Stimulated activated naive CD8-positive, alpha-beta T cell treated with anti-CD3 and anti-CD28 coated beads, Interleukin-15, amount 100 ng/mL, for 72 hours (primary cell): ENCODE measurements around the gene UTY.

ENCODE experiments used
- ATAC-seq: fragments of 150-1000 bp; cut with Tn5 transposase; 2 replicates; pipeline ENCODE4 v1.10.0; 2021; ENCODE audit warnings: mild to moderate bottlenecking, moderate library complexity
- DNase-seq, 2 donors: peaks; one replicate each; pipeline ENCODE4 v3.0.0; 2021 to 2022
- H3K27ac Mint-ChIP-seq, 2 donors: one replicate each; pipeline ENCODE4 v1.8.0; 2022; ENCODE audit warnings: mild to moderate bottlenecking in 2 of 2, mixed read lengths in 2 of 2, moderate library complexity in 2 of 2
- H3K27me3 Mint-ChIP-seq: one replicate; pipeline ENCODE4 v1.8.0; 2022; ENCODE audit warnings: mixed read lengths
- H3K4me1 Mint-ChIP-seq: one replicate; pipeline ENCODE4 v1.8.0; 2022; ENCODE audit warnings: mild to moderate bottlenecking, mixed read lengths
- H3K4me3 Mint-ChIP-seq, 2 donors: one replicate each; pipeline ENCODE4 v1.8.0; 2022; ENCODE audit warnings: mild to moderate bottlenecking in 2 of 2, mixed read lengths in 2 of 2, moderate library complexity in 1 of 2
- H3K9me3 Mint-ChIP-seq, 2 donors: one replicate each; pipeline ENCODE4 v1.8.0; 2022; ENCODE audit warnings: mixed read lengths in 2 of 2

Gene UTY

GRCh38 chrY:13361656-13362636, 117.9 kb downstream of the UTY start:
- Mint-ChIP-seq H3K27me3 (no peaks in the 10 kb centered on the region), H3K27ac (peak overlapping the region in 1 of 2 donors; percentile 95), H3K4me3 (peak overlapping the region in 1 of 2 donors; percentile 30), H3K4me1 (peaks cover 14% of the 10 kb centered on the region), H3K9me3 (no peaks in the 10 kb centered on the region)
- ATAC-seq (peak; percentile 91), DNase-seq (no peak)

GRCh38 chrY:13351443-13351842, 128.4 kb downstream of the UTY start:
- ATAC-seq: no peak
- DNase-seq: no peak

GRCh38 chrY:13347106-13347505, 132.7 kb downstream of the UTY start:
- no peak for ATAC-seq
- peaks cover 21% of the 10 kb centered on the region for H3K4me1 Mint-ChIP-seq
- H3K27me3 Mint-ChIP-seq: no peaks in the 10 kb centered on the region

More at GRCh38 chrY:13351443-13351842, 128.4 kb downstream of the UTY start:
- Mint-ChIP-seq H3K27ac (no peak overlapping the region), H3K9me3 (no peaks in the 10 kb centered on the region), H3K27me3 (no peaks in the 10 kb centered on the region), H3K4me3 (no peak overlapping the region), H3K4me1 (peaks cover 14% of the 10 kb centered on the region)

GRCh38 chrY:13345549-13345948, 134.3 kb downstream of the UTY start:
- no peaks in the 10 kb centered on the region for H3K27me3 Mint-ChIP-seq
- no peaks in the 10 kb centered on the region for H3K9me3 Mint-ChIP-seq
- DNase-seq (peak in 1 of 2 donors; percentile 18), ATAC-seq (peak; percentile 77)
- no peak overlapping the region for H3K27ac Mint-ChIP-seq
- no peak overlapping the region for H3K4me3 Mint-ChIP-seq
- peaks cover 20% of the 10 kb centered on the region for H3K4me1 Mint-ChIP-seq

More at GRCh38 chrY:13347106-13347505, 132.7 kb downstream of the UTY start:
- no peak overlapping the region for H3K4me3 Mint-ChIP-seq
- no peaks in the 10 kb centered on the region for H3K9me3 Mint-ChIP-seq
- no peak for DNase-seq
- no peak overlapping the region for H3K27ac Mint-ChIP-seq

GRCh38 chrY:13343307-13343946, 136.4 kb downstream of the UTY start:
- H3K27ac Mint-ChIP-seq: peak overlapping the region in 1 of 2 donors; percentile 10
- H3K9me3 Mint-ChIP-seq: no peaks in the 10 kb centered on the region
- no peak overlapping the region for H3K4me3 Mint-ChIP-seq
- DNase-seq: peak in 1 of 2 donors; percentile 50
- peaks cover 19% of the 10 kb centered on the region for H3K4me1 Mint-ChIP-seq
- no peaks in the 10 kb centered on the region for H3K27me3 Mint-ChIP-seq
- peak; percentile 87 for ATAC-seq

GRCh38 chrY:13339939-13340338, 139.9 kb downstream of the UTY start:
- Mint-ChIP-seq H3K9me3 (peaks cover 0 to 4% of the 10 kb centered on the region in 2 donors), H3K27ac (no peak overlapping the region), H3K4me3 (no peak overlapping the region), H3K27me3 (no peaks in the 10 kb centered on the region), H3K4me1 (peaks cover 19% of the 10 kb centered on the region)
- ATAC-seq (no peak), DNase-seq (no peak)

GRCh38 chrY:13339381-13339780, 140.5 kb downstream of the UTY start:
- H3K4me3 Mint-ChIP-seq: no peak overlapping the region
- peaks cover 0 to 4% of the 10 kb centered on the region in 2 donors for H3K9me3 Mint-ChIP-seq
- H3K4me1 Mint-ChIP-seq: peaks cover 19% of the 10 kb centered on the region
- no peaks in the 10 kb centered on the region for H3K27me3 Mint-ChIP-seq
- DNase-seq (no peak), ATAC-seq (no peak)
- H3K27ac Mint-ChIP-seq: peak overlapping the region; percentile 74 to 89

- peaks cover 0 to 4% of the 10 kb centered on the region in 2 donors for H3K9me3 Mint-ChIP-seq
Observed at GRCh38 chrY:13338711-13339110, 141.1 kb downstream of the UTY start.

GRCh38 chrY:13337934-13338333, 141.9 kb downstream of the UTY start:
- no peak overlapping the region for H3K27ac Mint-ChIP-seq
- ATAC-seq: no peak
- H3K4me3 Mint-ChIP-seq: no peak overlapping the region
- peaks cover 24% of the 10 kb centered on the region for H3K4me1 Mint-ChIP-seq
- H3K9me3 Mint-ChIP-seq: peaks cover 0 to 4% of the 10 kb centered on the region in 2 donors
- no peaks in the 10 kb centered on the region for H3K27me3 Mint-ChIP-seq
- no peak for DNase-seq

More at GRCh38 chrY:13338711-13339110, 141.1 kb downstream of the UTY start:
- H3K27ac Mint-ChIP-seq: peak overlapping the region in 1 of 2 donors; percentile 74
- no peak overlapping the region for H3K4me3 Mint-ChIP-seq
- no peak for ATAC-seq
- DNase-seq: no peak
- H3K4me1 Mint-ChIP-seq: peaks cover 22% of the 10 kb centered on the region
- no peaks in the 10 kb centered on the region for H3K27me3 Mint-ChIP-seq

GRCh38 chrY:13333791-13334190, 146.0 kb downstream of the UTY start:
- peaks cover 0 to 4% of the 10 kb centered on the region in 2 donors for H3K9me3 Mint-ChIP-seq

GRCh38 chrY:13330651-13331050, 149.2 kb downstream of the UTY start:
- H3K4me3 Mint-ChIP-seq: no peak overlapping the region
- H3K9me3 Mint-ChIP-seq: peaks cover 0 to 4% of the 10 kb centered on the region in 2 donors
- peak overlapping the region in 1 of 2 donors; percentile 6 for H3K27ac Mint-ChIP-seq
- H3K27me3 Mint-ChIP-seq: no peaks in the 10 kb centered on the region
- peaks cover 19% of the 10 kb centered on the region for H3K4me1 Mint-ChIP-seq
- ATAC-seq (no peak), DNase-seq (no peak)

More at GRCh38 chrY:13333791-13334190, 146.0 kb downstream of the UTY start:
- Mint-ChIP-seq H3K27ac (no peak overlapping the region), H3K27me3 (no peaks in the 10 kb centered on the region), H3K4me3 (no peak overlapping the region), H3K4me1 (peaks cover 21% of the 10 kb centered on the region)
- no peak for DNase-seq
- ATAC-seq: no peak

GRCh38 chrY:13312966-13313365, 166.9 kb downstream of the UTY start:
- ATAC-seq (no peak), DNase-seq (no peak)
- H3K4me3 Mint-ChIP-seq: no peak overlapping the region
- no peak overlapping the region for H3K27ac Mint-ChIP-seq
- no peaks in the 10 kb centered on the region for H3K4me1 Mint-ChIP-seq
- no peaks in the 10 kb centered on the region for H3K27me3 Mint-ChIP-seq
- peaks cover 0 to 8% of the 10 kb centered on the region in 2 donors for H3K9me3 Mint-ChIP-seq

GRCh38 chrY:13307959-13308358, 171.9 kb downstream of the UTY start:
- ATAC-seq: no peak
- no peaks in the 10 kb centered on the region for H3K27me3 Mint-ChIP-seq
- H3K4me3 Mint-ChIP-seq: no peak overlapping the region
- peaks cover 0 to 4% of the 10 kb centered on the region in 2 donors for H3K9me3 Mint-ChIP-seq
- no peak for DNase-seq
- H3K27ac Mint-ChIP-seq: peak overlapping the region in 1 of 2 donors; percentile 53
- peaks cover 6% of the 10 kb centered on the region for H3K4me1 Mint-ChIP-seq

- no peak for ATAC-seq
- H3K27me3 Mint-ChIP-seq: no peaks in the 10 kb centered on the region
- DNase-seq: no peak
- peaks cover 11% of the 10 kb centered on the region for H3K4me1 Mint-ChIP-seq
- H3K27ac Mint-ChIP-seq: no peak overlapping the region
- H3K9me3 Mint-ChIP-seq: no peaks in the 10 kb centered on the region
- H3K4me3 Mint-ChIP-seq: no peak overlapping the region
Observed at GRCh38 chrY:13300795-13301194, 179.0 kb downstream of the UTY start.

GRCh38 chrY:13299411-13299810, 180.4 kb downstream of the UTY start:
- DNase-seq (no peak), ATAC-seq (no peak)
- no peak overlapping the region for H3K27ac Mint-ChIP-seq
- H3K9me3 Mint-ChIP-seq: no peaks in the 10 kb centered on the region
- no peak overlapping the region for H3K4me3 Mint-ChIP-seq
- no peaks in the 10 kb centered on the region for H3K27me3 Mint-ChIP-seq
- peaks cover 9% of the 10 kb centered on the region for H3K4me1 Mint-ChIP-seq
